ENCODE data around the gene DBI.
"Not testable (repeated sequence)": the region's sequence is repeated elsewhere in the genome, so short reads cannot be mapped to it uniquely, and the experiment has no call there.

DBI gene

GRCh38 chr2:119402645-119403560 is 36.1 kb downstream of the DBI start:
- DNase-seq, result peak; percentile 10

GRCh38 chr2:119403618-119404017 is 36.8 kb downstream of the DBI start:
- not testable (repeated sequence) for DNase-seq

GRCh38 chr2:119405151-119405550 is 38.4 kb downstream of the DBI start:
- DNase-seq, result no peak

GRCh38 chr2:119407430-119408220 is 40.8 kb downstream of the DBI start:
- peak; percentile 59 for DNase-seq

GRCh38 chr2:119408221-119408619 is 41.4 kb downstream of the DBI start:
- peak; percentile 71 for DNase-seq

- no peak for DNase-seq
Measured at GRCh38 chr2:119409506-119409905, 42.7 kb downstream of the DBI start.

- no peak for DNase-seq
Measured at GRCh38 chr2:119414894-119415293, 48.1 kb downstream of the DBI start.

GRCh38 chr2:119415630-119416029 is 48.9 kb downstream of the DBI start:
- no peak for DNase-seq

- DNase-seq, result no peak
Measured at GRCh38 chr2:119416299-119416923, 49.6 kb downstream of the DBI start.

GRCh38 chr2:119417908-119418307 is 51.1 kb downstream of the DBI start:
- DNase-seq, result no peak

GRCh38 chr2:119419065-119419464 is 52.3 kb downstream of the DBI start:
- no peak for DNase-seq

- DNase-seq, result no peak
Measured at GRCh38 chr2:119419803-119420508, 53.2 kb downstream of the DBI start.

- no peak for DNase-seq
Measured at GRCh38 chr2:119421304-119421703, 54.5 kb downstream of the DBI start.

GRCh38 chr2:119421741-119422140 is 55.0 kb downstream of the DBI start:
- no peak for DNase-seq

Data from RPMI8226 (cell line).